NCI-H2196 treated with DMSO at 0.1 percent for 48 hours (cell line): Measurements from ENCODE around the gene ZNF468.
"Not testable (repeated sequence)": the region's sequence is repeated elsewhere in the genome, so short reads cannot be mapped to it uniquely, and the experiment has no call there.

Experiments used
- DNase-seq: peaks from one replicate; lab custom pipeline; 2025; ENCODE audit not compliant: unreplicated experiment; lab: John Stamatoyannopoulos, UW

The ZNF468 gene

GRCh38 chr19:52857378-52858191 is at the start of gene ZNF468:
TSS of gene ZNF468 (minus strand) at chr19:52857619. CDS start at chr19:52854272, 3,347 bp downstream.
- peak; percentile 6 for DNase-seq

- DNase-seq, result not testable (repeated sequence)
Measured at GRCh38 chr19:52904052-52904780, 46.8 kb upstream of the ZNF468 start.

GRCh38 chr19:52901842-52902241 is 44.4 kb upstream of the ZNF468 start:
- no peak for DNase-seq

GRCh38 chr19:52898596-52898995 is 41.2 kb upstream of the ZNF468 start:
- not testable (repeated sequence) for DNase-seq

GRCh38 chr19:52898101-52898500 is 40.7 kb upstream of the ZNF468 start:
- no peak for DNase-seq

- peak; percentile 68 for DNase-seq
Measured at GRCh38 chr19:52897138-52897935, 39.9 kb upstream of the ZNF468 start, which contains the start of gene ZNF320. TSS of gene ZNF320 (minus strand) at chr19:52897635. CDS start at chr19:52890255, 7,380 bp downstream.

GRCh38 chr19:52896431-52897137 is 39.2 kb upstream of the ZNF468 start:
- no peak for DNase-seq

- no peak for DNase-seq
Measured at GRCh38 chr19:52891336-52891735, 33.9 kb upstream of the ZNF468 start.

- DNase-seq, result no peak
Measured at GRCh38 chr19:52889931-52890330, 32.5 kb upstream of the ZNF468 start.

- DNase-seq, result no peak
Measured at GRCh38 chr19:52889076-52889475, 31.7 kb upstream of the ZNF468 start.

GRCh38 chr19:52880895-52881389 is 23.5 kb upstream of the ZNF468 start:
- DNase-seq, result no peak

GRCh38 chr19:52872996-52873395 is 15.6 kb upstream of the ZNF468 start:
- DNase-seq, result not testable (repeated sequence)

GRCh38 chr19:52871466-52871865 is 14.0 kb upstream of the ZNF468 start:
- no peak for DNase-seq

GRCh38 chr19:52868031-52868430 is 10.6 kb upstream of the ZNF468 start:
- not testable (repeated sequence) for DNase-seq

- not testable (repeated sequence) for DNase-seq
Measured at GRCh38 chr19:52856540-52857377, 660 bp downstream of the ZNF468 start.

GRCh38 chr19:52847352-52847751 is 10.1 kb downstream of the ZNF468 start:
- DNase-seq, result not testable (repeated sequence)

GRCh38 chr19:52840825-52841465 is 16.5 kb downstream of the ZNF468 start:
- DNase-seq, result not testable (repeated sequence)

GRCh38 chr19:52834289-52834688 is 23.1 kb downstream of the ZNF468 start:
- DNase-seq, result not testable (repeated sequence)

- not testable (repeated sequence) for DNase-seq
Measured at GRCh38 chr19:52833541-52833940, 23.9 kb downstream of the ZNF468 start.
